Psoas muscle (tissue), 8 donors: ENCODE data around the gene CLEC18B. TPM values are rescaled to one million over a fixed set of nuclear protein-coding genes. Genes with fewer than 3 reads are reported as not detected.
A peak's percentile ranks its signal among the peaks of the same experiment; 100 is the strongest.
"Not testable (repeated sequence)": the region's sequence is repeated elsewhere in the genome, so short reads cannot be mapped to it uniquely, and the experiment has no call there.

Experiments used
- ATAC-seq, 4 donors: fragments of 200-7000 bp; cut with Tn5 transposase; one replicate each; pipeline ENCODE4 v1.9.1; 2020; ENCODE audit warnings: moderate library complexity in 3 of 4, mild to moderate bottlenecking in 2 of 4
- DNase-seq, 2 donors: peaks; one replicate each; pipeline ENCODE4 v3.0.0-alpha.2; 2020
- H3K27ac ChIP-seq: fragments of 200-600 bp; one replicate; pipeline ENCODE4 v1.8.0; 2022
- H3K27me3 ChIP-seq, 3 donors: fragments of 200-600 bp in 1 of 3; one replicate each; pipeline versions ENCODE4 v1.6.1 to v1.8.0; 2013 to 2022; ENCODE audit warnings: low read length in 2 of 3, mild to moderate bottlenecking in 2 of 3, moderate library complexity in 1 of 3; ENCODE audit not compliant: insufficient read depth in 3 of 3
- H3K36me3 ChIP-seq, 2 donors: fragments of 200-600 bp in 1 of 2; one replicate each; pipeline versions ENCODE4 v1.6.1 to v1.8.0; 2013 to 2022; ENCODE audit warnings: low read depth in 1 of 2, mild to moderate bottlenecking in 1 of 2, moderate library complexity in 1 of 2; ENCODE audit not compliant: insufficient read depth in 1 of 2
- H3K4me1 ChIP-seq: fragments of 200-600 bp; one replicate; pipeline ENCODE4 v1.8.0; 2022
- H3K4me3 ChIP-seq: fragments of 200-600 bp; one replicate; pipeline ENCODE4 v1.8.0; 2022; ENCODE audit warnings: mild to moderate bottlenecking
- H3K9me3 ChIP-seq: fragments of 200-600 bp; one replicate; pipeline ENCODE4 v1.8.0; 2022
- WGBS, 3 donors: extraction: QIAGEN DNeasy Blood & Tissue Kit; methylation state at CpG; one replicate each; pipeline versions ENCODE4 v1.1.6 to v1.1.7; 2013; 5-methylcytosine and 5-hydroxymethylcytosine counted together
- intact Hi-C, 2 donors: fragments of 100-400 bp; cut with DNase I; formaldehyde crosslinking; loops; one replicate each; pipeline versions ENCODE4 v1.11.0 to v1.14.2; 2022
- long read RNA-seq, 2 donors: library from polyadenylated mRNA; unstranded; transcript quantifications; one replicate each; pipeline ENCODE4 v2.0.0, GENCODE V29; 2021
- polyA plus RNA-seq, 3 donors: library from polyadenylated mRNA; stranded (reverse); fragments of 200-250 nt; gene quantifications; one replicate each; pipeline ENCODE4 v1.2.3, GENCODE V29; 2013
- total RNA-seq, 4 donors: library from RNA; stranded (reverse); fragmentation: NEBNext Ultra II Directional in 2 of 4; extraction: Animal tissue kit (Norgen Biotek cat#: 25700) in 2 of 4; gene quantifications; one replicate each; pipeline versions ENCODE4 v1.2.1 to v1.2.4, GENCODE V29; 2021 to 2023
- TF ChIP-seq, protein P1 (sequence below): fragments of 200-600 bp; IDR thresholded peaks from one replicate; pipeline ENCODE4 v1.8.0; 2022; ENCODE audit warnings: antibody characterized with exemption
- donor health status: healthy with polysubstance abuse.
- donor health status: DM: no; HTN: no; CAD: no; lungs with moderate emphysema.
- donor health status: Bipolar disorder and iron deficiency.
- donor health status: healthy.
- donor health status: DM: yes; HTN: yes; CAD: no.
- donor health status: DM: no; HTN: no; CAD: no.
- donor health status: DM: no; HTN: no; CAD: no.
- donor health status: DM: yes; HTN: yes; CAD: no.

The CLEC18B gene
- 1 to 10 TPM in 1 of 4 donors, under 1 TPM in 2, not detected in 1; 0.40 to 1.1 (median 0.41) TPM for total RNA-seq
- polyA plus RNA-seq: under 1 TPM in 2 of 3 donors, not detected in 1; 0.16 to 0.36 TPM
- long read RNA-seq, donor 1: 0 reads
- long read RNA-seq, donor 2: 0 reads

DNA sequence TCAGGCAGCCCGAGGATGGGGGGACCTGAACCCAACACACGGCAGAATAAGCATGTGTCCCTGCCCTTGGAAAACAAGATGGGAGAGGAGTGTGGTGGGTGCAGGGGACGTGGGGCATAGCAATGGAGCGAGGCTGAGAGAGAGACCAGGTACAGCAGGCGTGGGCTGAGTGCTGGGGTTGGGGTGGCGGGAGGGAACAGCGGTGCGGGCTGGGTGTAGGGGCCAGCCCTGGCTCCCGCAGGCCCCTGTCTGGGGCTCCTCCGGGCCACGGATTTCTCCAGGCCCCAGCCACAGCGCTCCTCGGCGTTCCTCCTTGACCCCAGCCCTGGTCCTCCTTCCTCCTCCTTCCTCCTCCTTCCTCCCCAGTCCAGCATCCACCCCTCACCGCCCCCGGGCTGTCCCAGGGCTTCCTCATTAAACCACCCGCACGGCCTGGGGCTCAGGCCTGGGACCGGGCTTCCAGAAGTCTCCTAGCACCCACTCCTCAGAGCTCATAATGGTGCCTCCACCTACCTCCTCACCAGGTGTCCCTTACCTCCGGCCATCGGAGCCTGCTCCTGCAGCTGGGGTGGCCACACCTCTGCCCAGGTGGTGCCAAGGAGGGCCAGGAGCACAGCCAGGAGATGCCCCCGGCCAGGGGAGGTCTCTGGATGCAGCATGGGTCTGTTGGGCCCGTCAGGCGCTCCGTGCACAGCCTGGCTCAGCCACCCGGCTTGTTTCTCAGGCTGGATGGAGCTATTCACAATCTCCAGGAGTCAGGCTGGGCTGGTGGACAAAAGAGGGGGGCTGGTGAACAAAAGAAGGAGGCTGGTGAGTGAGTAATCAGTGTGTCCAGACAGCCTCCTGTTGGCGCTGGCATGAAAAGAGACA lies at the start of gene CLEC18B:
TSS of gene CLEC18B (minus strand) at position 867 of the 870 bp plus-strand sequence. CDS start at position 659, 208 bp downstream.
- intact Hi-C loops, H3K27me3 ChIP-seq, H3K27ac ChIP-seq, H3K36me3 ChIP-seq, H3K9me3 ChIP-seq, H3K4me3 ChIP-seq, H3K4me1 ChIP-seq, DNase-seq: not testable (repeated sequence)
- WGBS, 3 donors: 20 to 73% (median 67%) methylated on average over 1 to 8 of the region's 27 CpGs
- peak in 1 of 4 donors; percentile 24 for ATAC-seq

DNA sequence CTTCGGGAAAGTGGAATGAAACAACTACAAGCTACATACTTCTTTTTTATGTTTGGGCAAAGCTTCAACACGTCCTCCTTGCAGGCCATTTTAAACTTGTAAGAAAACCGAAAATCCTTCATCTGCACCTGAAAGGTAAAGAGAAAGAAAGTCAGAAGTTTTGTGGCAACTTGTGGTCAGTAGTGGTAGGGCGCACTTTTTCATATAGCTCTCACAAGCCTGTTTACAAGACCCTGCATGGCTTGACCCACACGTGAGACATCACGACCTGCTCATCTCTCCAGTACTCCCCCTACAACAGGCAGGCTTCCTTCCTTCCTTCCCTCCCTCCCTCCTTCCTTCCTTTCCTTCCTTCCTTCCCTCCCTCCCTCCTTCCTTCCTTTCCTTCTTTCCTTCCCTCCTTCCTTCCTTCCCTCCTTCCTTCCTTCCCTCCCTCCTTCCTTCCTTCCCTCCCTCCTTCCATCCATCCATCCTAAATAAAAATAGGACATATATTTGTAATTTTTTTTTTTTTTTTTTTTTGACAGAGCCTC lies 48.7 kb upstream of the CLEC18B start:
- WGBS, 3 donors: 72 to 92% (median 91%) methylated on average over 5 to 6 of the region's 6 CpGs
- TF ChIP-seq, protein P1, sequence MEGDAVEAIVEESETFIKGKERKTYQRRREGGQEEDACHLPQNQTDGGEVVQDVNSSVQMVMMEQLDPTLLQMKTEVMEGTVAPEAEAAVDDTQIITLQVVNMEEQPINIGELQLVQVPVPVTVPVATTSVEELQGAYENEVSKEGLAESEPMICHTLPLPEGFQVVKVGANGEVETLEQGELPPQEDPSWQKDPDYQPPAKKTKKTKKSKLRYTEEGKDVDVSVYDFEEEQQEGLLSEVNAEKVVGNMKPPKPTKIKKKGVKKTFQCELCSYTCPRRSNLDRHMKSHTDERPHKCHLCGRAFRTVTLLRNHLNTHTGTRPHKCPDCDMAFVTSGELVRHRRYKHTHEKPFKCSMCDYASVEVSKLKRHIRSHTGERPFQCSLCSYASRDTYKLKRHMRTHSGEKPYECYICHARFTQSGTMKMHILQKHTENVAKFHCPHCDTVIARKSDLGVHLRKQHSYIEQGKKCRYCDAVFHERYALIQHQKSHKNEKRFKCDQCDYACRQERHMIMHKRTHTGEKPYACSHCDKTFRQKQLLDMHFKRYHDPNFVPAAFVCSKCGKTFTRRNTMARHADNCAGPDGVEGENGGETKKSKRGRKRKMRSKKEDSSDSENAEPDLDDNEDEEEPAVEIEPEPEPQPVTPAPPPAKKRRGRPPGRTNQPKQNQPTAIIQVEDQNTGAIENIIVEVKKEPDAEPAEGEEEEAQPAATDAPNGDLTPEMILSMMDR: no peak
- no peaks in the 10 kb centered on the region for H3K27me3 ChIP-seq
- H3K9me3 ChIP-seq: no peaks in the 10 kb centered on the region
- H3K4me1 ChIP-seq: no peaks in the 10 kb centered on the region
- no peak for DNase-seq
- no peak overlapping the region for H3K4me3 ChIP-seq
- peaks cover 13 to 98% of the 10 kb centered on the region in 2 donors for H3K36me3 ChIP-seq
- ATAC-seq: no peak
- no peak overlapping the region for H3K27ac ChIP-seq
- intact Hi-C loops: no loop called here

DNA sequence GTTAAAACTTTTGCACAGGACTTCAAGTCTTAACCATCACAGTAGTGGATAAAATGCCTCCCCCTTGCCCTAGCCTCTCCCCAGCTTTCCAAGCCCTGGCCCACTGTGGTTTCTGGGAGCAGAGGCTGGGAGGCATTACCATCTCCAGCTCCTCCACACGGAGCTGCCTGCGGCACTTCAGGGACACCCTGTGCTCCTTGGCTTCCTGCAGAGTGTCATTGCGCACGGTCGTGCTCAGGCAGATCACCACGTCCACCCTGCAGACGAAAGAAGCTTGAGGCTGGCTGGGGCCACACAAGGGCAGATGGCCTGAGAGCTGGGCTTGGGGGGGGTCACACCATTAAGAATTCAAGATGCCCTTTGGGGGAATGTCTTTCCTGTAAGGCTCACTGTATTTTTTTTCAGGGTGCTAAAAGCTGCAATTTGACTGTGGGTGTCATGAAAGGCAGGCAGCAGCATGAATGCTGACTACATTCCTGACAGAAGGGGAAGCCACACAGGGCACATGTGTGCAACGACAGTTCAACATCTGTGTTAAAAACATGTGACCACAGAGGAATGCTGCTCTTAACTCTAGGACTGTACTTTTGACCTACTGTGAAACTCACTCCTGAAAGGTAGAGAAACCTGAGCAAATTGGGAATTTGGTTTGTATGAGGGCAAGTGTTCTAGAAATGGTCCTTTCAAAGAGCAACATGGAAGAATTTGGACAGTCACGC lies 47.7 kb upstream of the CLEC18B start:
- peak in 1 of 4 donors; percentile 42 for ATAC-seq
- no peak for DNase-seq
- Histone ChIP-seq H3K4me3 (no peak overlapping the region), H3K9me3 (no peaks in the 10 kb centered on the region), H3K4me1 (no peaks in the 10 kb centered on the region), H3K27me3 (no peaks in the 10 kb centered on the region), H3K36me3 (peaks cover 13 to 98% of the 10 kb centered on the region in 2 donors), H3K27ac (no peak overlapping the region)
- intact Hi-C loops: no loop called here
- WGBS, 3 donors: 83 to 90% (median 86%) methylated on average over 9 of the region's 9 CpGs
- TF ChIP-seq, protein P1: no peak

DNA sequence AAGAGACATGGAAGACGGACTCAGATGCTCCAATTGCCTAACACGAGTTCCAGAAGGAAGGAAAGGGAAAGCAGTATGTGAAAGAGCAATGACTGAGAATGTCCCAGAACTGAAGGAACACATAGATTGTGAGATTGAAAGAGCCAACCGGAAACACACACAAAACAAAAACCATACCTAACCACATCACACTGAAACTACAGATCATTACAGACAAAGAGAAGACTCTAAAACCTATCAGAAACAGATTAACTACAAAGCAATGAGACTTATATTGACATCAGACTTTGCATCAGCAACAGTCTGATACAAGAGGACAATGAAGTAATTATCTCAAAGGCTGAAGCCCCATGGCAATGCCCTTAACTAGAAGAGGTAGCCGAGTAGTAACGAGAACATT lies 45.6 kb upstream of the CLEC18B start:
- peaks cover 15 to 98% of the 10 kb centered on the region in 2 donors for H3K36me3 ChIP-seq
- TF ChIP-seq, protein P1: no peak
- no peak overlapping the region for H3K27ac ChIP-seq
- no peak overlapping the region for H3K4me3 ChIP-seq
- intact Hi-C loops: no loop called here
- no peaks in the 10 kb centered on the region for H3K27me3 ChIP-seq
- WGBS, 3 donors: 91 to 94% (median 94%) methylated on average over 5 of the region's 5 CpGs
- no peak for ATAC-seq
- DNase-seq: no peak
- H3K4me1 ChIP-seq: no peaks in the 10 kb centered on the region
- H3K9me3 ChIP-seq: no peaks in the 10 kb centered on the region
